Esophagus squamous epithelium (tissue), 4 donors: Measurements from ENCODE around the gene EZH2.

Source experiments
- POLR2A ChIP-seq, 4 donors: fragments of 450-650 bp; IDR thresholded peaks; one replicate each; pipeline ENCODE4 v1.6.1; 2017; ENCODE audit warnings: antibody characterized with exemption in 4 of 4, mild to moderate bottlenecking in 4 of 4, moderate library complexity in 3 of 4
- TF ChIP-seq, protein P1 (sequence below), 6 experiments: fragments of 450-650 bp in 4 of 6; fragments of 200-600 bp in 2 of 6; sonication (generic) in 2 of 6; IDR thresholded peaks; one replicate each; pipeline ENCODE4 v1.5.1; 2016 to 2019; ENCODE audit warnings: antibody characterized with exemption in 6 of 6, mild to moderate bottlenecking in 4 of 6, moderate library complexity in 4 of 6

DNA sequence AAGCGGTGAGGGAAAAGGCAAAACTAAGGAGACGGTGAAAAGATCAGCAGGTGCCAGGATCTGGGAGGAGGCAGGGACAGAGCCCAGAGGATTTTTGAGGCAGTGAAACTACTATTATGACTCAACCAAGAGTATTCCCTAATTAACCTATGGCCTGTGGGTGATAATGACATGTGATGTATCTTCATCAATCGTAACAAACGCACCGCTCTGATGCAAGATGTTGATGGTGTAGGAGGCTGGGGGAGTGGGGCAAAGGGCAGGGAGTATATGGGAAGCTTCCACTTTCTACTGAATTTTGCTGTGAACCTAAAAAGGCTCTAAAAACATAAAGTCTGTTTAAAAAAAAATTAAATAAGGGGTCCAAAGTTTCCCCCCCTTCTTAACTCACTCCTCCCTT, 25.5 kb upstream of the EZH2 start:
- TF ChIP-seq, protein P1, sequence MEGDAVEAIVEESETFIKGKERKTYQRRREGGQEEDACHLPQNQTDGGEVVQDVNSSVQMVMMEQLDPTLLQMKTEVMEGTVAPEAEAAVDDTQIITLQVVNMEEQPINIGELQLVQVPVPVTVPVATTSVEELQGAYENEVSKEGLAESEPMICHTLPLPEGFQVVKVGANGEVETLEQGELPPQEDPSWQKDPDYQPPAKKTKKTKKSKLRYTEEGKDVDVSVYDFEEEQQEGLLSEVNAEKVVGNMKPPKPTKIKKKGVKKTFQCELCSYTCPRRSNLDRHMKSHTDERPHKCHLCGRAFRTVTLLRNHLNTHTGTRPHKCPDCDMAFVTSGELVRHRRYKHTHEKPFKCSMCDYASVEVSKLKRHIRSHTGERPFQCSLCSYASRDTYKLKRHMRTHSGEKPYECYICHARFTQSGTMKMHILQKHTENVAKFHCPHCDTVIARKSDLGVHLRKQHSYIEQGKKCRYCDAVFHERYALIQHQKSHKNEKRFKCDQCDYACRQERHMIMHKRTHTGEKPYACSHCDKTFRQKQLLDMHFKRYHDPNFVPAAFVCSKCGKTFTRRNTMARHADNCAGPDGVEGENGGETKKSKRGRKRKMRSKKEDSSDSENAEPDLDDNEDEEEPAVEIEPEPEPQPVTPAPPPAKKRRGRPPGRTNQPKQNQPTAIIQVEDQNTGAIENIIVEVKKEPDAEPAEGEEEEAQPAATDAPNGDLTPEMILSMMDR (IDR thresholded peaks at IDR 0.05) = no peak
- no peak for TF ChIP-seq POLR2A (IDR thresholded peaks at IDR 0.05)
